Stimulated activated naive CD8-positive, alpha-beta T cell treated with anti-CD3 and anti-CD28 coated beads, Interleukin-15, Interleukin-2, amounts not matched to agents 100 U/mL and 50 U/mL, for 24 hours (primary cell): ENCODE measurements around the gene DDX41.
A peak's percentile ranks its signal among the peaks of the same experiment; 100 is the strongest.

Experiments used
- ATAC-seq: fragments of 150-1000 bp; cut with Tn5 transposase; one replicate; pipeline ENCODE4 v1.10.0; 2021
- DNase-seq: peaks from one replicate; pipeline ENCODE4 v3.0.0; 2021

Gene DDX41

DNA sequence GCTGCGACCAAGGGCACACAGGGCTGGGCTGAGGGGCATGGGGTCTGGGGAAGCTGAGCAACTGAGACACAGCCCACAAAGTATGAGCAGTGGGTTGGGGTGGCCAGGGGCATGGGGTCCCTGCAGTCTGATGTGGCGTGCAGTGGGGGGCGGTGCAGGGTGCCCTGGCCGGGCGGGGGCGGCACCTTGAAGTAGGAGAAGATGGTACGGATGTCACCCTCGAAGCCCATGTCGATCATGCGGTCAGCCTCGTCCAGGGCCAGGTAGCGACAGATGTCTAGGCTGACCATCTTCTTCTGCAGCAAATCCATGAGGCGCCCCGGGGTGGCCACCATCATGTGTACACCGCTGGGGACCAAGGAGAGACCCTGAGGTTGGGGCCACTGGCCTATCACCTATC, 3.3 kb downstream of the DDX41 start:
- ATAC-seq: no peak

GRCh38 chr5:177512736-177513380, 3.9 kb downstream of the DDX41 start:
- ATAC-seq: no peak
- no peak for DNase-seq

More for the DNA sequence above, 3.3 kb downstream of the DDX41 start:
- DNase-seq: no peak

DNA sequence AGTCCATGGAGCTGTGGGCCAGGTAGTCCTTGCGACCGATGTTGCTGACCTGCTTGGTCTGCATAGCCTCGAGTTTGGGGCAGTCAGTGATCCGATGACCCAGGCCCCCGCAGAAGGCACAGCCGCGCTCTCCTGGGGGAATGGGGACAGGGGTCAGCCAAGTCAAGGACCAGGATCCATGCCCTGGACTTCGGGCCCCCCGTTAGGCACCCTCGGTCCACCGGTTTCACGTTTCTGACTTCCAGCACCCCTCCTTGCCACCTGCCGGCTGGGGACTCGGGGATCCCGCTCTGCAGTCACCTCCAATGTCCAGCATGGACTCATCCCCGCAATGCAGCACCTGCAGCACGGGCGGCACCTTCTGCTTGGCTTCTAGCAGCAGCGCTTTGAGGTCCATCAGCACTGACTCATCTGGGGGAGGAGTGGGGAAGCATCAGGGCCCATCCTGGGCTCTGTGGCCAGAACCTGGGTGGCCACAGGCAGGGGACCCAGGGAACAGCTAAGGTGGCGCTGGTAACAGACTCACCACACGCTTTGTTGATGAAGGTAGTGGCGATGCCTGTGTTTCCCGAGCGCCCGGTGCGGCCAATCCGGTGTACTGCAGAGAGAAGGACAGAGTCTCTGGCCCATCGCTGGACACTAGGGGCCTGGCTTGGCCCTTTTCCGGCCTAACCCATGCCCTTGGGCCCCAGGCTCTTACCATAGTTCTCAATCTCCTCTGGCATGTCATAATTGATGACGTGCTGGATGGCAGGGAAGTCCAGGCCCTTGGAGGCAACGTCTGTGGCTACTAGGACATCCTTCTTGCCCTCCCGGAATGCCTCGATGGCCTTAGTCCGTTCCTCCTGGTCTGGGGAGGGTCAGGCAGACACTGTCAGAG, 4.7 kb downstream of the DDX41 start:
- DNase-seq: no peak
- no peak for ATAC-seq

DNA sequence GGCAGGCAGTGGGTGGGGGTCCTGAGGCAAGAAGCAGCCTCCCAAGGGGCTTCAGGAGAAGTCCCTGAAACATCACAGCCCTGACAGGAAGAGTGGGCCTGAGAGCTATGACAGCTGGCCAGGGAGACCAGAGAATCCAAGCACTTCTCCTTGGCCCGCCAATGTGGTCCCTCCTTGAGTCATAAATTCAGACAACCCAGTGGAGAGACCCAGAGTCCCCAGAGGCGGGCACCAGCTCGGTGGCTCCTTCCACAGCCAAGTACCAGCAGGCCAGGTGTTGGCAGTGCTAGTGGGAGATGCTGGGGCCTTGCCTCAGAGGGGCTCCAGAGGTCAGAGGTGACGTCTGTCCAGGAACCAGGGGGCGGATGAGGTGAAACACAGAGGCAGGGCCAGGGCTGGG, 5.6 kb downstream of the DDX41 start:
- no peak for DNase-seq
- no peak for ATAC-seq

- no peak for ATAC-seq
Observed at GRCh38 chr5:177510567-177511053, 6.2 kb downstream of the DDX41 start.

GRCh38 chr5:177509991-177510566, 6.7 kb downstream of the DDX41 start:
- peak; percentile 34 for DNase-seq

More at GRCh38 chr5:177510567-177511053, 6.2 kb downstream of the DDX41 start:
- no peak for DNase-seq

DNA sequence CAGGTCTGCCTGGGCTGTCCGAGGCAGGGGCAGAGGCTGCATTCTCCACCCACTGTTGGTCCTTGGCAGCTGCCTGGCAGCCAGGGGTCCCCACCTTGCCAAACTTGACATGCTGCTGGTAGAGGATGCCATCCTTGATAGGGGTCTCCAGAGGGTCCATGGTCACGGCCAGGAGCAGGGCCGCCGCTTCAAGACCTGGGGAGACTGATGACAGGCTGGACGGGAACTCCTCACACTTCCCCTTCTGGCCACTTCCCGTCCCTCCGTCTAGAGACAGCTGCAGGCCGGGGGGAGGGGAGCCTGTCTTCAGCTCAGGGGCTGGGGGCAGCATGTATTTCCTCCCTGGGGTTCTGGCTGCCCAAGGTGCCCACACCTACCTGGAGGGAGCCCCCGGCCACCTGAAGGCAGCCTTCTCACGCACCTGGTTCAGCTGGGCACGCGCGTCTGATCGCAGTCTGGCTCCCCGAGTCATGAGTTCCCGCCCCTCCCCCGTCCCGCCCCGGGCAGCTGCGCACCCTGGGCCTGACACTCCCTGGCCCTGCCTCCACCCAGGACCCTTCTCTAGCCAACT, 7.3 kb downstream of the DDX41 start, which contains the start of gene DOK3:
TSS of gene DOK3 (minus strand) at position 446 of the 571 bp plus-strand sequence. CDS start at position 160, 286 bp downstream.
- DNase-seq: peak; percentile 32
- no peak for ATAC-seq

More at GRCh38 chr5:177509991-177510566, 6.7 kb downstream of the DDX41 start:
- ATAC-seq: no peak

DNA sequence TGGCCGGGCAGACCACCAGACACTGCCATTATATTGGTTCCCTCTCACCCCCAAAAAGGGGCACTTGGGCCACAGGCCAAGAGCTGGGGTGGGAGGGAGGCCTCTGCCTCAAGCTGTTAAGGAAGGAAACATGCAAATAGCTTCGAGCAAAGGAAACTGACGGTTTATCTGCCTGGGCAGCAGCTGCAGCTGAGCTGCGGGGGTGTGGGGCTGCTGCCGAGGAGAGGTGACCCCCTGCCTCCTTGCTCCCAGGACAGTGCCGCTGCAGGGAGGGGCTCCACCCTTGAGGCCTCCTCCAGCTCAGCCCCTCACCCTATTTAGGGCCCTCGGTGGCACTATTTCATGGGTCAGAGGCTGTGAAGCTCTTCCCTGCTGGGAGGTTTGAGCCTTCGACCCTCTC, 7.9 kb downstream of the DDX41 start:
- no peak for DNase-seq
- no peak for ATAC-seq

- DNase-seq: no peak
- ATAC-seq: no peak
Observed at GRCh38 chr5:177508221-177508611, 8.5 kb downstream of the DDX41 start.

DNA sequence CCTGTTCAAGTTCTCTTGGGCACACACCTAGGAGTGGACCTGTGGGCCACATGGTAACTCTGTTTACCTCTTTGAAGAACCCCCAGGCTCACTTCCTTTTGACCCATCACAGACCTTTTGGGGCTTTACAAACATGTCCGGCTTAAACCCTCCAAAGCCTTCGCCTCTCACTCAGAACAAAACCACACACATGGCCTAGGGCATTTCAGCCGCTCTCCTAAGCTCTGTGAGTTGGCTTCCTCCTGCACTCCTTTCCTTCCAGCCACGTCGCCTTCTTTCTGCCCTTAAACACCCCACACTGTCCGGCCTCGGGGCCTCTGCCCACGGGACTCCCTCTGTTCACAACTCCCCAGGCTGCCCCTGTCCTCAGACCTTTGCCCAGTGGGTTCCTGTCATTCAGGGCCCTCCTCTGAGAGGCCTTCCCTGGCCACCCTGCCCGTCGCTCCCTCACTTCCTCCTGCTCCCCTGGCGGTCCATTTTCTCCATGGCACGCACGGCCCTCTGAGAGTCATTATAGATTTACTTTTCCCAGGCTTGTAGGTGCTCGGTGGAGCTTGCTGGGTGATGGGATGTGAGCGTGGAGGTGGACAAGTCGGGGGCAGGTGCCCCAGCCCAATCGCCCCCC, 9.1 kb downstream of the DDX41 start:
- DNase-seq (no peak), ATAC-seq (no peak)

DNA sequence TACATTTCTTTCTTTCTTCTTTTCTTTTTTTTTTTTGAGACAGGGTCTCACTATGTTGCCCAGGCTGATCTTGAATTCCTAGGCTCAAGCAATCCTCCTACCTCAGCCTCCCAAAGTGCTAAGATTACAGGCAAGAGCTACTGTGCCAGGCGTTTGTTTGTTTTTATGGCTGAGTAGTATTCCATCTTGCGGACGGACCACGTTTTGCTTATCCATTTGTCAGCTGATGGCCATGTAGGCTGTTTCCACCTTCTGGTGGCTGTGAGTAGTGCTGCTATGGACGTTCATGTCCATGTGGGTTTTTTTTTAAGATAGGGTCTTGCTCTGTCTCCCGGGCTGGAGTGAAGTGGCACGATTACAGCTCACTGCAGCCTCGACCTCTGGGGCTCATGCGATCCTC, 9.6 kb downstream of the DDX41 start:
- ATAC-seq: no peak

GRCh38 chr5:177505075-177505474, 11.7 kb downstream of the DDX41 start:
- ATAC-seq (no peak), DNase-seq (no peak)

More for the DNA sequence above, 9.6 kb downstream of the DDX41 start:
- DNase-seq: no peak

DNA sequence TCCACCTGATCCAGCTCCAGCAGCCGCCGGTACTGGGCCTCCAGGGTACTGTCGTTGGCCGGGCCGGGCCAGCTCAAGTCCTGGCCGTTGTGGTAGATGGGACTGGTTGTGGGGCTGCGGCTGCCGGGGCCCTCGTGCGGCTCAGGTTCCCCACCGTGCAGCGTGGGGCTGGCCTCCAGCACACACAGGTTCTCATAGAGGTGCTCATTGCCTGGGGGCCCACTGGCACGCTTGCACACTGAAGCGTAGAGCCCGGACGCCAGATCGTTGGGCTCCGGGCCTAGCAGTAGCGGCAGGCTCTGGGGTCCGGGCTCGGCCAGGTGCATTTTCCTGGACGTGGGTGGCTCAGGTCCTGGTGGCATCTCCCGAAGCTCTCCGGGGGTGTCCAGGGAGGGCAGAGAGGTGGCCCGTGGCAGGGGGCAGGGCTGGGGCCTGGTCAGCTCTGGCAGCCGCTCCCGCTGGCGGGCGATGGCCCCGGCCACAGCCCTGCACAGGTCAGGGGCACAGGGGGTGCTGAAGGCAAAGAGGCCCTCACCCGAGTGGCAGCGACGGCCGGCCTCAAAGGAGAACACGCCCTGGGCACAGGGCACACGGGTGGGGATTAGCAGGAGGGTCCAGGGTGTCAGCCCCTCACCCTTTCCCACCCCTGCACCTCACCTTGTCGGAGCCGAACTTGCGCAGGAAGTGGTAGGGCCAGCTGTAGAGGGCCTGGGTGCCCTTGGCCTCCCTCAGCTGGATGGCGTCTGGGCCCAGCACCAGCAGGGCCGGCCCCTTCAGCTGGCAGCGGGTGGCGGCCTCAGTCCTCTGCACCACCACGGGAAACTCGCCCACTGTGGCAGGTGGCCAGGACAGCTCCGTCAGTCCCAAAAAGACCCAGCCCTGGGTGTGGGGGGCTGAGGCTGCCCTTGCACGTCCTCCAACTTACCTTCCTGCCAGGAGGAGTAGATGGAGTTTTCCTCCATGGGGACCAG, 12.4 kb downstream of the DDX41 start:
- ATAC-seq (no peak), DNase-seq (no peak)

DNA sequence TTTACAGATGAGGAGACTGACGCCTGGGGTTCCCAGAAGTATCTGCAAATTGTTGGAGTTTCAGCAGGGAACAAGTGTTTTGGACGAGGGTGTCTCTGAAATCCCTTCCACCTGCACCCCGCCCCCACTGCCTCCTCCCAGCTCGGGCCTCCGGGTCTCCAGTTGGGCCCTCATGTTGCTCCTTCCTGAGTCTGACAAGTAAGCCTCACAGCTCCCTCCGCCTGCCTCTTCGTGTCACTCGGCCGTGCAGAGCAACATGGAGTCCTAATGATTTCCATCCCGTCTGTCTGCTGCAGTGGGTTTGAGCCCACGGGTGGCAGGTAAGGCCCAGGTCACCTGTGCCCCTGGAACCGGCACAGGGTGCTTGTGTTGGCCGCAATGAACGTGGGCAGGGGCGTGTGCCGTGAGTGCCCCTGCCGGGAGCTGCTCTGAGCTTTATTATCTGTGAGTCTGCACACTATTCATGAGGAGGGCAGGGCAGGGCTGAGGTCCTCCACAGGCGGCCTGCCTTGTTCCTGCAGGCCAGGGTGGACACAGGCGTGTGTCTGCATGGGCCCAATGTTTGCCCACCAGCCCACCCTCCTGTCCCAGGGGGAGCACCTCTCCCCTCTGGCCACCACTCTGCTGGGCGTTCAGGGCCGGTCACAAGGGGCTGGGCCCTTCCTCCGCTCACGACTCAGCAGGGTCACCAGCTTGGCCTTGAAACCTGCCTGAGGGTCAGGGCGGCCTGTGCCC, 13.2 kb downstream of the DDX41 start:
- ATAC-seq: no peak
- DNase-seq: no peak

- no peak for ATAC-seq
- no peak for DNase-seq
Observed at GRCh38 chr5:177502886-177503285, 13.9 kb downstream of the DDX41 start.

DNA sequence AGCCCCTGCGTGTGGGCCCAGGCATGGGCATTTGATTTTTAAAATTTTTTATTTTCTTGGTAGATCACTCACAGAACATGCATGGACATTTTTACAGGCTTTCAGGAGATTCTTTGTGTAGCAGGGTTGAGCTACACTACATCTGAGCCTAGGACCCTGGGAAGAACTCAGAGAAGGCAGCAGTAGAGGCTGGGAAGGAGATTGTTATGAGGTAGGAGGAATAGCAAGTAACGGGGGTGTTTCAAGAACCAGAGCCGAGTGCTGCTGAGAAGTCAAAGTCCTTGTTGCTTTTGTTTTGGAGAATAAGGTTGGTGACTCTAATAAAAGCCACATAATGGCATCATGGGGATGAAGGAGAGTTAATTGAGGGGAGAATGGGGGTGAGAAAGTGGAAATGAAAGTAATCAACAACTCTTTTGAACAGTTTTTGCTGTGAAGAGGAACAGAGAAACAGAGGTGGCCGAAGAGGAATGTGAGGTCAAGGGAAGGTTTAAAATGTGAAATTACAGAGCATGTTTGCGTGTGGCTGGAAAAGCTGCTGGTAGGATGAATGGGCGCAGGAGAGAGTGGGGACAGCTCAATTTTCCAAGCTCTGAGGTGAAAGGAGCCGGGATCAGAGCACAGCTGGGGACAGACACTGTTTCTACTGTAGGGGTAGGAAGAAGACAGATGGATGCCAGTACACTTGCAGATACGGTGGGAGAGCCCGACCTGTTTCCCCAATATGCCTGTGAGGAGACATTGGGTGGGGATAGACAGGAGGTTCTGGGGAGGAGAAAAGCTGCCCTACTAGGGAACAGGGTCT, 14.7 kb downstream of the DDX41 start:
- no peak for DNase-seq
- no peak for ATAC-seq

- ATAC-seq (peak; percentile 37), DNase-seq (peak; percentile 95)
Observed at GRCh38 chr5:177500685-177501522, 15.9 kb downstream of the DDX41 start.

DNA sequence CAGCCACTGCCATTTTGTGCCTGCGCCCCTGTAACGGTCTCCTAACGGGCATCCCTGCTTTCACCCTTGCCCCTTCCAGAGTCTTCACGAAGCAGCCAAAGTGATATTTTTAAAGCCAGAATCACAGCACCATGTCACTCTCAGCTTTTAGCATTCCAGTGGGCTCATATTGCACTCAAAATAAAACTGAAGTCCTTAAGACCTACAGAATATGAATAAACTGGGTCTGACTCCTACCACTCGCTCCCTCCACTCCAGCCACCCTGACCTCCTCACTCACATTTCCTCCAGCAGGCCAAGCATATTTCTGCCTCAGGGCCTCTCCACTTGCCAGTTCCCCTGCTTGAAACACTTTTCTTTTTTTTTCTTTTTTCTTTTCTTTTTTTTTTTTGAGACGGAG, 16.9 kb downstream of the DDX41 start:
- no peak for DNase-seq
- ATAC-seq: no peak
